Upper lobe of left lung (tissue), 4 donors: ENCODE measurements around the gene MYO7A.

ENCODE experiments used
- POLR2A ChIP-seq, 4 donors: fragments of 450-650 bp; IDR thresholded peaks; one replicate each; pipeline ENCODE4 v1.5.1; 2016 to 2017; ENCODE audit warnings: antibody characterized with exemption in 4 of 4, mild to moderate bottlenecking in 2 of 4
- POLR2AphosphoS5 ChIP-seq, 2 donors: sonication (generic); formaldehyde crosslinking; IDR thresholded peaks; one replicate each; pipeline ENCODE4 v1.5.1; 2017; ENCODE audit warnings: antibody characterized with exemption in 2 of 2
- TF ChIP-seq, protein P1 (sequence below), 6 experiments: fragments of 450-650 bp in 4 of 6; fragments of 200-600 bp in 2 of 6; sonication (generic) in 2 of 6; IDR thresholded peaks; one replicate each; pipeline ENCODE4 v1.5.1; 2016 to 2019; ENCODE audit warnings: antibody characterized with exemption in 6 of 6

DNA sequence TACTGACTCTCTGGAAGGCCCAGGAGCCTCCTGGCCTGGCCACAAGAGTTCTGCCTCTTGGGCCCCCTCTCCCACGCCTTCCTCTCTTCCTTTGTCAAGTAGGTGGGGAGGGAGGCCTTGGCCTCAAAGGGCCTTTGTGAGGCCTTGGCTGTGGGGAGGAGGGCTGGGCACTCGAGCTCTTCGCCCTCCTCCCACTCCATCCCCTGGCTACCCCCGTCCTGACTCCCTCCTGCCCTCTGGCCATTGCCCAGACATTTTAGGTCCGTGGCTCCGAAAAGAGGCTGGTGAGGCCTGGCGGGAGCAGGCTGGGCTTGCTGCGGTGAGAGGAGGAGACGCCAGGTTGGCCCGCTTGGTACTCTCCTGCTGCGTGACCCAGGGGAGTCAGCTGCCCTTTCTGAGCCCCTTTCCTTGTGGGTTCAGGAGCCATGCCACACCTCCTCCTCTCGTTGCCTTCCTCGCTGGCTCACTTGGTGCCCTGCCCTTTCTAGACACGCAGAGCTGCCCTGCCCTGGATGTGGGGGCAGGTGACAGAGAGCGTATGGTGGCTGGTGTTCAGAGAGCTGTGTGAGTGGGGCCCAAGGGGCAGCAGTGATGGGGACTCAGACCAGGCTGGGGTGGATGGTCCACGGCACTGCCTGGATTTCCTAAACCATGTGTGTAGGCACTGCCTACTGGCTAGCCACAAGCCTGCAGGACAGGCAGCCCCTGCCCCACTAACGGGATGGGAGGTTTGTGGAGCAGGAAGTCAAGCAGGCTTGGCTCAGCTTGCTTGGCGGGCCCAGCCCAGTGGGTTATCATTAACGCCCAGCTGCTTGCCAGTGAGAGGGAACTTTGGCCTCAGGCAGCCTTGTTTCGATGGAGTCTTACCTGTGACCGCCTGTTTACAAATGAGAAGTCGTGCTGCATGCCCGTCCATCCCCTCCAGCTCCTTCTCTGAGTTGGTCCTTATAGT, 41.2 kb upstream of the MYO7A start:
- TF ChIP-seq, protein P1, sequence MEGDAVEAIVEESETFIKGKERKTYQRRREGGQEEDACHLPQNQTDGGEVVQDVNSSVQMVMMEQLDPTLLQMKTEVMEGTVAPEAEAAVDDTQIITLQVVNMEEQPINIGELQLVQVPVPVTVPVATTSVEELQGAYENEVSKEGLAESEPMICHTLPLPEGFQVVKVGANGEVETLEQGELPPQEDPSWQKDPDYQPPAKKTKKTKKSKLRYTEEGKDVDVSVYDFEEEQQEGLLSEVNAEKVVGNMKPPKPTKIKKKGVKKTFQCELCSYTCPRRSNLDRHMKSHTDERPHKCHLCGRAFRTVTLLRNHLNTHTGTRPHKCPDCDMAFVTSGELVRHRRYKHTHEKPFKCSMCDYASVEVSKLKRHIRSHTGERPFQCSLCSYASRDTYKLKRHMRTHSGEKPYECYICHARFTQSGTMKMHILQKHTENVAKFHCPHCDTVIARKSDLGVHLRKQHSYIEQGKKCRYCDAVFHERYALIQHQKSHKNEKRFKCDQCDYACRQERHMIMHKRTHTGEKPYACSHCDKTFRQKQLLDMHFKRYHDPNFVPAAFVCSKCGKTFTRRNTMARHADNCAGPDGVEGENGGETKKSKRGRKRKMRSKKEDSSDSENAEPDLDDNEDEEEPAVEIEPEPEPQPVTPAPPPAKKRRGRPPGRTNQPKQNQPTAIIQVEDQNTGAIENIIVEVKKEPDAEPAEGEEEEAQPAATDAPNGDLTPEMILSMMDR (IDR thresholded peaks at IDR 0.05): no peak
- no peak for TF ChIP-seq POLR2AphosphoS5 (IDR thresholded peaks at IDR 0.05)
- no peak for TF ChIP-seq POLR2A (IDR thresholded peaks at IDR 0.05)
